IMR-90 (cell line): ENCODE data around the gene USP10. TPM values are rescaled to one million over a fixed set of nuclear protein-coding genes. Genes with fewer than 3 reads are reported as not detected.

Experiments used
- ATAC-seq: fragments of 200-7000 bp; cut with Tn5 transposase; 2 replicates; pipeline ENCODE4 v1.9.1; 2020; ENCODE audit warnings: low read depth, mild to moderate bottlenecking, moderate library complexity
- BruUV-seq: library from RNA; stranded (reverse); fragments of 400-500 nt; replicated peaks from 2 replicates; lab custom pipeline; 2021; lab: Mats Ljungman, UMichigan
- CTCF ChIA-PET: fragments of 300-600 bp; formaldehyde crosslinking; extraction: SDS; loops from one replicate; lab custom pipeline; 2021; ENCODE audit warnings: antibody characterized with exemption; lab: Yijun Ruan, JAX
- POLR2A ChIA-PET: fragments of 300-600 bp; sonication (Branson Sonifier 250); formaldehyde crosslinking; loops from one replicate; lab custom pipeline; 2022; ENCODE audit warnings: antibody characterized with exemption; ENCODE audit not compliant: unreplicated experiment; lab: Charles Lee
- DNase-seq: peaks from one replicate; pipeline ENCODE4 v3.0.0; 2013
- H2AFZ ChIP-seq: replicated peaks from 2 replicates; pipeline ENCODE3; 2013; ENCODE audit warnings: low read length, mild to moderate bottlenecking; ENCODE audit not compliant: poor library complexity
- H2AK5ac ChIP-seq: 2 replicates; pipeline ENCODE4 v1.6.1; 2013; ENCODE audit warnings: low read depth, low read length, inconsistent platforms
- H2AK9ac ChIP-seq: replicated peaks from 2 replicates; pipeline ENCODE3; 2013; ENCODE audit warnings: mild to moderate bottlenecking, low read depth, low read length, moderate library complexity; ENCODE audit not compliant: poor library complexity
- H2BK120ac ChIP-seq: 2 replicates; pipeline ENCODE4 v1.6.1; 2013; ENCODE audit warnings: low read depth, low read length, inconsistent platforms
- H2BK15ac ChIP-seq: 3 replicates; pipeline ENCODE4 v1.6.1; 2013; ENCODE audit warnings: low read depth, low read length, inconsistent platforms
- H2BK20ac ChIP-seq: 2 replicates; pipeline ENCODE4 v1.6.1; 2013; ENCODE audit warnings: low read depth, mild to moderate bottlenecking, inconsistent platforms, low read length, moderate library complexity
- H2BK5ac ChIP-seq: 2 replicates; pipeline ENCODE4 v1.6.1; 2013; ENCODE audit warnings: mild to moderate bottlenecking, low read depth, low read length, inconsistent platforms; ENCODE audit not compliant: poor library complexity, severe bottlenecking
- H3K14ac ChIP-seq: replicated peaks from 2 replicates; pipeline ENCODE4 v1.6.1; 2013; ENCODE audit warnings: low read depth, low read length, inconsistent platforms
- H3K18ac ChIP-seq: 2 replicates; pipeline ENCODE4 v1.6.1; 2013; ENCODE audit warnings: low read depth, low read length, control low read depth
- H3K23ac ChIP-seq: 2 replicates; pipeline ENCODE4 v1.6.1; 2013; ENCODE audit warnings: low read depth, low read length, inconsistent platforms
- H3K27ac ChIP-seq: 2 replicates; pipeline ENCODE4 v1.5.1; 2013; ENCODE audit warnings: mild to moderate bottlenecking, control low read depth, low read length; ENCODE audit not compliant: insufficient read depth
- H3K27me3 ChIP-seq: 2 replicates; pipeline ENCODE4 v1.6.1; 2013; ENCODE audit warnings: low read length; ENCODE audit not compliant: control insufficient read depth, insufficient read depth
- H3K36me3 ChIP-seq: 2 replicates; pipeline ENCODE4 v1.6.1; 2013; ENCODE audit warnings: low read length, mixed read lengths; ENCODE audit not compliant: control insufficient read depth, insufficient read depth
- H3K4ac ChIP-seq: 2 replicates; pipeline ENCODE4 v1.6.1; 2013; ENCODE audit warnings: low read depth, low read length, inconsistent platforms
- H3K4me1 ChIP-seq: 2 replicates; pipeline ENCODE4 v1.6.1; 2013; ENCODE audit warnings: low read length, mixed read lengths; ENCODE audit not compliant: control insufficient read depth, insufficient read depth
- H3K4me2 ChIP-seq: 2 replicates; pipeline ENCODE4 v1.6.1; 2013; ENCODE audit warnings: low read depth, mild to moderate bottlenecking, control low read depth, low read length, moderate library complexity
- H3K4me3 ChIP-seq: 2 replicates; pipeline ENCODE4 v1.5.1; 2013; ENCODE audit warnings: low read depth, mild to moderate bottlenecking, control low read depth, low read length, moderate library complexity; ENCODE audit not compliant: insufficient read depth
- H3K56ac ChIP-seq: 2 replicates; pipeline ENCODE4 v1.6.1; 2013; ENCODE audit warnings: low read length, inconsistent platforms; ENCODE audit not compliant: insufficient read depth; ENCODE audit errors: extremely low read depth
- H3K79me1 ChIP-seq, 2 experiments: 2 replicates each; pipeline ENCODE4 v1.6.1; 2013; ENCODE audit warnings: low read length in 2 of 2, inconsistent platforms in 1 of 2, low read depth in 1 of 2
- H3K9ac ChIP-seq: 2 replicates; pipeline ENCODE4 v1.6.1; 2013; ENCODE audit warnings: low read depth, low read length, control low read depth
- H3K9me1 ChIP-seq: 2 replicates; pipeline ENCODE4 v1.6.1; 2013; ENCODE audit warnings: low read length, inconsistent platforms; ENCODE audit not compliant: insufficient read depth
- H3K9me3 ChIP-seq: 2 replicates; pipeline ENCODE4 v1.6.1; 2013; ENCODE audit warnings: low read length; ENCODE audit not compliant: control insufficient read depth, insufficient read depth
- H4K20me1 ChIP-seq: 2 replicates; pipeline ENCODE4 v1.6.1; 2013; ENCODE audit warnings: low read length, inconsistent platforms; ENCODE audit not compliant: insufficient read depth
- H4K5ac ChIP-seq: 2 replicates; pipeline ENCODE4 v1.6.1; 2013; ENCODE audit warnings: mild to moderate bottlenecking, low read depth, low read length, control low read depth
- H4K8ac ChIP-seq, 2 experiments: 2 replicates each; pipeline ENCODE4 v1.6.1; 2013; ENCODE audit warnings: low read depth in 2 of 2, low read length in 2 of 2, control low read depth in 1 of 2, inconsistent platforms in 1 of 2
- H4K91ac ChIP-seq: 2 replicates; pipeline ENCODE4 v1.6.1; 2013; ENCODE audit warnings: low read depth, low read length, inconsistent platforms; ENCODE audit not compliant: insufficient read depth
- BHLHE40 ChIP-seq: fragments of 150-350 bp; IDR thresholded peaks from 2 replicates; pipeline ENCODE4 v1.6.1; 2016; ENCODE audit warnings: mild to moderate bottlenecking, low read depth, low read length
- CEBPB ChIP-seq: IDR thresholded peaks from 2 replicates; pipeline ENCODE4 v1.6.1; 2012; ENCODE audit warnings: low read depth, low read length, improper control_type of control experiment
- CTCF ChIP-seq: conservative IDR thresholded peaks from 2 replicates; pipeline ENCODE4 v1.5.1; 2012; ENCODE audit warnings: mild to moderate bottlenecking, low read depth, low read length, improper control_type of control experiment
- ELK1 ChIP-seq: fragments of 150-350 bp; IDR thresholded peaks from 2 replicates; pipeline ENCODE4 v1.6.1; 2016; ENCODE audit warnings: low read depth, mild to moderate bottlenecking, low read length, moderate library complexity, borderline replicate concordance
- FOS ChIP-seq: fragments of 150-350 bp; IDR thresholded peaks from 2 replicates; pipeline ENCODE4 v1.6.1; 2016; ENCODE audit warnings: low read depth, low read length
- MAFK ChIP-seq: IDR thresholded peaks from 2 replicates; pipeline ENCODE4 v1.6.1; 2012; ENCODE audit warnings: low read depth, low read length, improper control_type of control experiment
- MXI1 ChIP-seq: IDR thresholded peaks from 2 replicates; pipeline ENCODE4 v1.6.1; 2012; ENCODE audit warnings: low read depth, mild to moderate bottlenecking, low read length, moderate library complexity, borderline replicate concordance
- POLR2A ChIP-seq: IDR thresholded peaks from 2 replicates; pipeline ENCODE4 v1.6.1; 2012; ENCODE audit warnings: mild to moderate bottlenecking, low read depth, low read length
- RAD21 ChIP-seq: IDR thresholded peaks from 2 replicates; pipeline ENCODE4 v1.6.1; 2012; ENCODE audit warnings: low read length, improper control_type of control experiment
- RCOR1 ChIP-seq: IDR thresholded peaks from 2 replicates; pipeline ENCODE4 v1.6.1; 2012; ENCODE audit warnings: mild to moderate bottlenecking, low read length, improper control_type of control experiment; ENCODE audit not compliant: insufficient replicate concordance
- RFX5 ChIP-seq: IDR thresholded peaks from 2 replicates; pipeline ENCODE4 v1.8.0; 2012; ENCODE audit warnings: low read depth, mild to moderate bottlenecking, low read length, moderate library complexity
- USF2 ChIP-seq: fragments of 150-350 bp; IDR thresholded peaks from 2 replicates; pipeline ENCODE4 v1.6.1; 2017; ENCODE audit warnings: mild to moderate bottlenecking, antibody characterized with exemption, low read length, low read depth
- WGBS, 2 experiments: methylation state at CpG; one replicate each; pipeline versions ENCODE4 v1.1.5 to v1.1.7; 2013; ENCODE audit warnings: missing lambda C conversion rate in 2 of 2; ENCODE audit not compliant: insufficient read length in 1 of 2; ENCODE audit errors: extremely low coverage in 2 of 2; 5-methylcytosine and 5-hydroxymethylcytosine counted together
- dilution Hi-C: fragments of 300-500 bp; cut with HindIII; formaldehyde crosslinking; loops from one replicate; pipeline ENCODE4 v1.14.3; 2018; ENCODE audit warnings: low sequenced_read_pairs; ENCODE audit not compliant: unreplicated experiment
- in situ Hi-C: fragments of 300-500 bp; cut with MboI; formaldehyde crosslinking; loops from 3 replicates; pipeline ENCODE4 v1.14.3; 2019; ENCODE audit warnings: low sequenced_read_pairs, inconsistent platforms, mixed read lengths
- intact Hi-C: fragments of 100-400 bp; cut with micrococcal nuclease; formaldehyde crosslinking; loops from 2 replicates; pipeline ENCODE4 v1.10.0; 2022
- polyA plus RNA-seq, 3 experiments: library from polyadenylated mRNA; depleted of rRNA; stranded (reverse); fragments of >200 nt; gene quantifications; 2 replicates each; pipeline ENCODE4 v1.2.3, GENCODE V29; 2012; ENCODE audit warnings: low replicate concordance in 1 of 3
- total RNA-seq: library from RNA; depleted of rRNA; stranded (reverse); fragments of >200 nt; gene quantifications from 2 replicates; pipeline ENCODE4 v1.2.3, GENCODE V29; 2012

The USP10 gene
- total and polyA plus RNA-seq, 2 of the 4 experiments (the other 2 are of a cell fraction), result 54.3 to 79.0 TPM

GRCh38 chr16:84821728-84822689 lies 122.2 kb downstream of the USP10 start:
- Histone ChIP-seq H2AK5ac (peak overlapping the region; percentile 66; the same call in 1 of the 2 replicates), H2BK20ac (0 out of 2 replicates have a peak overlapping the region, but pooled peaks have one; percentile 16), H2AK9ac (peak overlapping the region; percentile 31), H2BK15ac (0 out of 3 replicates have a peak overlapping the region, but pooled peaks have one; percentile 10), H4K5ac (0 out of 2 replicates have a peak overlapping the region, but pooled peaks have one; percentile 9), H2BK5ac (no peak overlapping the region), H3K18ac (no peak overlapping the region), H3K9ac (peak overlapping the region; percentile 34), H3K9me3 (no peaks in the 10 kb centered on the region), H3K79me1 (peaks cover 29 to 61% of the 10 kb centered on the region in 2 experiments; a peak in 3 of 4 replicates), H3K56ac (no peak overlapping the region), H4K20me1 (peaks cover 30% of the 10 kb centered on the region), H2AFZ (peak overlapping the region; percentile 45), H2BK120ac (peak overlapping the region; percentile 31; the same call in 1 of the 2 replicates), H3K4me3 (peak overlapping the region; percentile 5), H4K91ac (peak overlapping the region; percentile 5; the same call in 1 of the 2 replicates), H3K36me3 (peaks cover 3% of the 10 kb centered on the region; the same call in 1 of the 2 replicates), H3K4me1 (peaks cover 33% of the 10 kb centered on the region), H3K23ac (peak overlapping the region; percentile 50), H3K14ac (peak overlapping the region; percentile 52; the same call in 1 of the 2 replicates), H4K8ac (peak overlapping the region; percentile 13 to 51; a peak in 2 of 4 replicates), H3K27ac (no peak overlapping the region; the same call in 1 of the 2 replicates), H3K4me2 (peak overlapping the region; percentile 75), H3K27me3 (no peaks in the 10 kb centered on the region), H3K4ac (peak overlapping the region; percentile 64), H3K9me1 (peaks cover 15% of the 10 kb centered on the region)
- in situ Hi-C loops (no loop called here), intact Hi-C loops (loop anchor here (10.0 kb wide), 1 partner anchor 197 kb away; no protein-coding TSS in a partner anchor), dilution Hi-C loops (no loop called here)
- no TSS peak for BruUV-seq
- no peak for DNase-seq
- CTCF ChIA-PET, result interaction anchor here (0.5 kb wide), 1 partner anchor 66 kb away, joined by 3 read pairs; no protein-coding TSS in a partner anchor
- ATAC-seq, result no peak
- WGBS, 2 experiments, result 63% methylated on average over 5 of the region's 13 CpGs; no CpG with 5 or more reads in 1 of the 2 experiments
- POLR2A ChIA-PET, result no interaction called here
- TF ChIP-seq BHLHE40, result no peak
- TF ChIP-seq USF2, result no peak
- no peak for TF ChIP-seq FOS
- TF ChIP-seq POLR2A, result no peak; the same call in 1 of the 2 replicates
- no peak for TF ChIP-seq RFX5
- TF ChIP-seq MAFK, result no peak
- TF ChIP-seq MXI1, result no peak
- TF ChIP-seq CEBPB, result no peak
- TF ChIP-seq ELK1, result no peak
- TF ChIP-seq CTCF, result no peak
- no peak for TF ChIP-seq RAD21
- no peak for TF ChIP-seq RCOR1
